Stimulated activated CD4-positive, alpha-beta T cell treated with anti-CD3 and anti-CD28 coated beads, Interleukin-15, amount 100 ng/mL, for 1 hour (primary cell): ENCODE data around the gene C3orf20.
A peak's percentile ranks its signal among the peaks of the same experiment; 100 is the strongest.

Experiments used
- DNase-seq, 2 donors: peaks; one replicate each; pipeline ENCODE4 v3.0.0-alpha.2; 2020; ENCODE audit warnings: low read depth in 1 of 2, low spot score in 1 of 2

The C3orf20 gene

GRCh38 chr3:14674841-14675240 lies at the start of gene C3orf20:
Gene C3orf20 (plus strand): TSS chr3:14675141. CDS start chr3:14682714, 7,573 bp downstream.
- no peak for DNase-seq

GRCh38 chr3:14625443-14625842 lies 49.5 kb upstream of the C3orf20 start:
- DNase-seq: no peak

GRCh38 chr3:14627815-14628214 lies 47.1 kb upstream of the C3orf20 start:
- no peak for DNase-seq

- DNase-seq: no peak
These were observed 46.5 kb upstream of the C3orf20 start for GRCh38 chr3:14628406-14628805.

GRCh38 chr3:14630404-14631100 lies 44.4 kb upstream of the C3orf20 start:
- no peak for DNase-seq

- DNase-seq: no peak
These were observed 43.8 kb upstream of the C3orf20 start for GRCh38 chr3:14631101-14631497.

- DNase-seq: no peak
These were observed 43.1 kb upstream of the C3orf20 start for GRCh38 chr3:14631687-14632441.

- no peak for DNase-seq
These were observed 42.5 kb upstream of the C3orf20 start for GRCh38 chr3:14632442-14632930.

- DNase-seq: no peak
These were observed 41.5 kb upstream of the C3orf20 start for GRCh38 chr3:14633417-14633816.

GRCh38 chr3:14633819-14634424 lies 41.0 kb upstream of the C3orf20 start:
- DNase-seq: peak; percentile 24 to 40

GRCh38 chr3:14634763-14635400 lies 40.1 kb upstream of the C3orf20 start:
- DNase-seq: no peak

GRCh38 chr3:14636496-14637087 lies 38.3 kb upstream of the C3orf20 start:
- no peak for DNase-seq

- DNase-seq: no peak
These were observed 34.8 kb upstream of the C3orf20 start for GRCh38 chr3:14640157-14640562.

GRCh38 chr3:14640734-14641133 lies 34.2 kb upstream of the C3orf20 start:
- DNase-seq: no peak

GRCh38 chr3:14641346-14641745 lies 33.6 kb upstream of the C3orf20 start:
- DNase-seq: no peak

GRCh38 chr3:14645453-14645852 lies 29.5 kb upstream of the C3orf20 start:
- DNase-seq: no peak

GRCh38 chr3:14646131-14646573 lies 28.8 kb upstream of the C3orf20 start:
- DNase-seq: no peak

- DNase-seq: no peak
These were observed 28.1 kb upstream of the C3orf20 start for GRCh38 chr3:14646589-14647413.

- DNase-seq: no peak
These were observed 26.7 kb upstream of the C3orf20 start for GRCh38 chr3:14647976-14648955.
